Activated CD8-positive, alpha-beta T cell treated with anti-CD3 and anti-CD28 coated beads for 36 hours (primary cell): Measurements from ENCODE around the gene TRIM37. TPM values are rescaled to one million over a fixed set of nuclear protein-coding genes. Genes with fewer than 3 reads are reported as not detected.

ENCODE experiments used
- ATAC-seq: fragments of 200-7000 bp; cut with Tn5 transposase; one replicate; pipeline ENCODE4 v1.10.0; 2021; ENCODE audit warnings: mild to moderate bottlenecking, moderate library complexity
- CTCF ChIA-PET: fragments of 350-600 bp; sonication (Branson Sonifier 250); formaldehyde crosslinking; loops from one replicate; lab custom pipeline; 2021; ENCODE audit warnings: antibody characterized with exemption; lab: Charles Lee
- POLR2A ChIA-PET: fragments of 350-600 bp; sonication (Branson Sonifier 250); formaldehyde crosslinking; loops from one replicate; lab custom pipeline; 2021; ENCODE audit warnings: antibody characterized with exemption; lab: Charles Lee
- DNase-seq: peaks from one replicate; pipeline ENCODE4 v3.0.0-alpha.2; 2020
- H3K27ac Mint-ChIP-seq: one replicate; pipeline ENCODE4 v1.8.0; 2021; ENCODE audit warnings: mild to moderate bottlenecking, mixed read lengths
- H3K27me3 Mint-ChIP-seq: one replicate; pipeline ENCODE4 v1.8.0; 2021; ENCODE audit warnings: mixed read lengths
- H3K36me3 Mint-ChIP-seq: one replicate; pipeline ENCODE4 v1.8.0; 2021; ENCODE audit warnings: low read depth, mixed read lengths
- H3K4me1 Mint-ChIP-seq: one replicate; pipeline ENCODE4 v1.8.0; 2021; ENCODE audit warnings: low read depth, mixed read lengths
- H3K4me3 Mint-ChIP-seq: one replicate; pipeline ENCODE4 v1.8.0; 2021; ENCODE audit warnings: mild to moderate bottlenecking, moderate library complexity, mixed read lengths
- H3K9me3 Mint-ChIP-seq: one replicate; pipeline ENCODE4 v1.8.0; 2021; ENCODE audit warnings: mixed read lengths
- intact Hi-C: fragments of 100-400 bp; cut with micrococcal nuclease; formaldehyde crosslinking; loops from one replicate; pipeline ENCODE4 v1.10.0; 2022
- total RNA-seq, 2 experiments: library from RNA; stranded (reverse); gene quantifications; one replicate each; pipeline ENCODE4 v1.2.3, GENCODE V29; 2021
- TF ChIP-seq, protein P1 (sequence below): fragments of 200-600 bp; IDR thresholded peaks from one replicate; pipeline ENCODE4 v1.8.0; 2022; ENCODE audit warnings: antibody characterized with exemption, mild to moderate bottlenecking

Gene TRIM37
- total RNA-seq, 2 experiments from 2014 or later = 23.9 to 24.8 TPM

DNA sequence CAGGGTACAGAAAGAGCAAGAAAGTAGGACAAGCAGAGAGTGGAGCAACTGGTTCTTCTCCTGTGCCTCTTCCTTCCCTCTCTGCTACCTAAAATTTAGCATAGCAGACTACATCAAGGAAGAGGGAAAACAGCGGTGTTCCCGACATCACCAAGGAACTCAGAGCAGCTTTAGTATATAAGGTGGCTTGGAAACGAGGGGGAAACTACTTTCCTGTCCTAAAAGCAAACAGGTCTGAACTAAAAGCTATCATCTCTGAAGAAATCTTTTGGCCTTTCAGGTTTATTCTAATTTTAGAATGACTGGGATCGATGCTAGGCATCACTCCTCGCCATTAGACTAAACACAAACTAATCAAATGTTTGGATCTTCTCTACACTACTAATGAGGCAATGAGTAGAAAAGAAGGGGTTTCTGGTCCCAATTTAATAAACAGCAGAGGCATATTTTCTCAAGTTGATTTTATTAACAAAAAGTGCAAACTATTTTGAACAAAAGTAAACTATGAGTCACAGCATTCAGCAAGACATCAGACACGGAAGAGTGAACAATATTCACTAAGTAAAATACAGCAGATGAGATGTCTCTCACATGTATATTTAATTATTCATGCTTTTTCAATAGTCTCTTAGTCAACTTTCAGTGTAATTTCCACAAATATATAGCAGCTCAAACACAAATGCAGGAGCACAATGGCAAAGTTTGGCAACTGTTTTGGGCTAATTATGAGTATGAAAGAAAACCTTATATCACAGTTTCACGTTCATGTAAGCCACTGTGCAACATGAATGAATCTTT lies 108.7 kb downstream of the TRIM37 start:
- H3K4me3 Mint-ChIP-seq = no peak overlapping the region
- TF ChIP-seq, protein P1, sequence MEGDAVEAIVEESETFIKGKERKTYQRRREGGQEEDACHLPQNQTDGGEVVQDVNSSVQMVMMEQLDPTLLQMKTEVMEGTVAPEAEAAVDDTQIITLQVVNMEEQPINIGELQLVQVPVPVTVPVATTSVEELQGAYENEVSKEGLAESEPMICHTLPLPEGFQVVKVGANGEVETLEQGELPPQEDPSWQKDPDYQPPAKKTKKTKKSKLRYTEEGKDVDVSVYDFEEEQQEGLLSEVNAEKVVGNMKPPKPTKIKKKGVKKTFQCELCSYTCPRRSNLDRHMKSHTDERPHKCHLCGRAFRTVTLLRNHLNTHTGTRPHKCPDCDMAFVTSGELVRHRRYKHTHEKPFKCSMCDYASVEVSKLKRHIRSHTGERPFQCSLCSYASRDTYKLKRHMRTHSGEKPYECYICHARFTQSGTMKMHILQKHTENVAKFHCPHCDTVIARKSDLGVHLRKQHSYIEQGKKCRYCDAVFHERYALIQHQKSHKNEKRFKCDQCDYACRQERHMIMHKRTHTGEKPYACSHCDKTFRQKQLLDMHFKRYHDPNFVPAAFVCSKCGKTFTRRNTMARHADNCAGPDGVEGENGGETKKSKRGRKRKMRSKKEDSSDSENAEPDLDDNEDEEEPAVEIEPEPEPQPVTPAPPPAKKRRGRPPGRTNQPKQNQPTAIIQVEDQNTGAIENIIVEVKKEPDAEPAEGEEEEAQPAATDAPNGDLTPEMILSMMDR = no peak
- peaks cover 28% of the 10 kb centered on the region for H3K4me1 Mint-ChIP-seq
- intact Hi-C loops = no loop called here
- no peak for ATAC-seq
- ChIA-PET CTCF (no interaction called here), POLR2A (no interaction called here)
- DNase-seq = no peak
- no peak overlapping the region for H3K27ac Mint-ChIP-seq
- H3K27me3 Mint-ChIP-seq = no peaks in the 10 kb centered on the region
- H3K36me3 Mint-ChIP-seq = peaks cover 25% of the 10 kb centered on the region
- no peaks in the 10 kb centered on the region for H3K9me3 Mint-ChIP-seq

DNA sequence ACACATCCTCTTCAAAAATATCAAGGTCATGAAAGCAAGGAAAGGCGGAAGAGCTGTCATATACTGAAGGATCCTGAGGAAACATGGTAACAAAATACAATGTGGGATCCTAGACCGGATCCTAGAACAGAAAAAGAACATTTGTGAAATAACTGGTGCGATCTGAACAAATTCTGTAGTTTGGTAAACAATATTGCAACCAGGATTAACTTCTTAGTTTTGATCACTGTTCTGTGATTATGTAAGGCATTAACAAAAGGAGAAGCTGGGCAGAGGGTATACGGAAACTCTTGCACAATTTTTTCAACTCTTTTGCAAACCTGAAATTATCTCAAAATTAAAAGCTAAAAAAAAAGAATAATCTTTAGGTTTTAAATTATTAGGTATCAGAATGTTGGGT lies 109.7 kb downstream of the TRIM37 start:
- no peak for DNase-seq
- ChIA-PET CTCF (no interaction called here), POLR2A (no interaction called here)
- Mint-ChIP-seq H3K27ac (no peak overlapping the region), H3K4me3 (no peak overlapping the region), H3K36me3 (peaks cover 28% of the 10 kb centered on the region), H3K9me3 (no peaks in the 10 kb centered on the region), H3K27me3 (no peaks in the 10 kb centered on the region), H3K4me1 (peaks cover 25% of the 10 kb centered on the region)
- ATAC-seq = no peak
- intact Hi-C loops = no loop called here
- TF ChIP-seq, protein P1 = no peak

DNA sequence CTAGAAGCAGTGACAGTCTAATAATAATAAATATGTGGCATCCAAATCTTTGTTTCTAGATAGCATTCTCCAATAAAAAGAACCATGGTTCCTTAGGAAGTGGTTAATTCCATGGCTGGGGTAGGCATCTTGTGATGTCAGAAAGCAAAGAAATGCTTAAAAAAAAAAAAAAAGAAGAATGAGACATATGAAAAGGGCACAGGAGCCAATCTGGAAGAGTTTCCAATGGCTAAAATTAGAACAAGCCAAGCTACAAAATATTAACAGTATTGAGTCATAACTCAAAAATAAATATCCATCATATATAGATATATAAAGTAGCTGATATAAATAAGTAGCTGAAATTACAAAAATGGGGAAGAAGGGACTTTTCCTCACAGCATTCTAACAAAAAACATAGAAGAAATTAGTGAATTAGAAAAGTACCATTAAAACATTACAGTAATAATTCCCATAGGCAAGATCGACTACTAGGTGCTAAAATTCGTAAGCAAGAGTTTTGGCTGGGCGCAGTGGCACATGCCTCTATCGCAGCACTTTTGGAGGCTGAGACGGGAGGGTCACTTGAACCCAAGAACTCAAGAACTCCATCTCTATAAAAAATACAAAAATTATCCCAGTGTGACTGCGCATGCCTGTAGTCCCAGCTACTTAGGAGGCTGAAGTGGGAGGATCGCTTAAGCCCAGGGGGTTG lies 111.3 kb downstream of the TRIM37 start:
- TF ChIP-seq, protein P1 = no peak
- Mint-ChIP-seq H3K27me3 (no peaks in the 10 kb centered on the region), H3K36me3 (peaks cover 27% of the 10 kb centered on the region), H3K4me3 (no peak overlapping the region), H3K9me3 (no peaks in the 10 kb centered on the region), H3K27ac (no peak overlapping the region), H3K4me1 (peaks cover 18% of the 10 kb centered on the region)
- ChIA-PET CTCF (no interaction called here), POLR2A (no interaction called here)
- intact Hi-C loops = no loop called here
- no peak for ATAC-seq
- DNase-seq = no peak

DNA sequence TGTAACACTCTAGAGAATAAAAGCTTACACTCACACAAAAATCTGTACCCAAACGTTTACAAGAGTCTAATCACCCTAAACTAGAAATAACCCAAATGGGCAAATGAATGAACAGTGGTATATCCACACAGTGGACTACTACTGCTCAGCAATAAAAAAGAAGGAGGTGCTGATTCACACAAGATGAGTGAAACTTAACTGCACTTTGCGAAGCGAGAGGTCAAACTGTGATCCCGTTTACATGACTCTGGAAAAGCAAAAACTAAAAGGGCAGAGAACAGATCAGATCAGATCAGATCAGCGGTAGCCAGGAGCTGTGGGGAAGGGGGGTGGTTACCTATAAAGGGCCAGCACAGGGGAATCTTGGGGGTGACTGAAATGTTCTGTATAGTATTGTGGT lies 113.4 kb downstream of the TRIM37 start:
- Mint-ChIP-seq H3K4me1 (peaks cover 13% of the 10 kb centered on the region), H3K9me3 (no peaks in the 10 kb centered on the region), H3K4me3 (no peak overlapping the region), H3K27me3 (no peaks in the 10 kb centered on the region), H3K36me3 (peaks cover 22% of the 10 kb centered on the region), H3K27ac (no peak overlapping the region)
- intact Hi-C loops = no loop called here
- ChIA-PET CTCF (interaction anchor here (0.9 to 1.2 kb wide), 2 partner anchors 12 to 506 kb away, joined by 3 to 8 read pairs; no protein-coding TSS in a partner anchor), POLR2A (interaction anchor here (0.6 to 1.6 kb wide), 2 partner anchors 114 to 443 kb away, joined by 3 to 4 read pairs; partner anchors contain the start of gene TRIM37)
- TF ChIP-seq, protein P1 = no peak
- DNase-seq = no peak
- ATAC-seq = no peak
